Mucosa of stomach (tissue), 1 donor: ENCODE results near the gene RNMT.
"Not testable (repeated sequence)": the region's sequence is repeated elsewhere in the genome, so short reads cannot be mapped to it uniquely, and the experiment has no call there.

Experiments
- H3K27me3 ChIP-seq: one replicate; pipeline ENCODE4 v1.7.0; 2013; ENCODE audit warnings: mild to moderate bottlenecking, low read length; ENCODE audit not compliant: control insufficient read depth, insufficient read depth
- H3K36me3 ChIP-seq: one replicate; pipeline ENCODE4 v1.7.0; 2013; ENCODE audit warnings: low read length; ENCODE audit not compliant: control insufficient read depth, insufficient read depth
- H3K4me1 ChIP-seq: one replicate; pipeline ENCODE4 v1.7.0; 2013; ENCODE audit warnings: mild to moderate bottlenecking, low read length; ENCODE audit not compliant: control insufficient read depth, insufficient read depth
- H3K4me3 ChIP-seq: one replicate; pipeline ENCODE4 v1.7.0; 2013; ENCODE audit warnings: low read length
- H3K9ac ChIP-seq: one replicate; pipeline ENCODE4 v1.7.0; 2013; ENCODE audit warnings: mild to moderate bottlenecking, low read length, moderate library complexity
- H3K9me3 ChIP-seq: one replicate; pipeline ENCODE4 v1.7.0; 2013; ENCODE audit warnings: mild to moderate bottlenecking, low read length, moderate library complexity; ENCODE audit not compliant: control insufficient read depth
- donor health status: Pancreatic carcinoma.

Gene RNMT

GRCh38 chr18:13726232-13726971 is at the start of gene RNMT, which contains the start of gene FAM210A:
Gene RNMT (plus strand): TSS chr18:13726673. CDS start chr18:13731518, 4,845 bp downstream.
Gene FAM210A (minus strand): TSS chr18:13726558. CDS start chr18:13682077, 44,481 bp downstream.
- H3K36me3 ChIP-seq, result no peaks in the 10 kb centered on the region
- no peaks in the 10 kb centered on the region for H3K27me3 ChIP-seq
- H3K4me3 ChIP-seq, result peak within 1 kb of the TSS; percentile 73
- no peaks in the 10 kb centered on the region for H3K9me3 ChIP-seq
- H3K9ac ChIP-seq, result peak within 1 kb of the TSS; percentile 86
- peaks cover 12% of the 10 kb centered on the region for H3K4me1 ChIP-seq

GRCh38 chr18:13677350-13677749 is 49.1 kb upstream of the RNMT start:
- H3K4me1 ChIP-seq, H3K27me3 ChIP-seq, H3K9ac ChIP-seq, H3K4me3 ChIP-seq, H3K36me3 ChIP-seq, H3K9me3 ChIP-seq: not testable (repeated sequence)

- Histone ChIP-seq H3K27me3 (no peaks in the 10 kb centered on the region), H3K9me3 (no peaks in the 10 kb centered on the region), H3K4me3 (no peak overlapping the region)
Observed at GRCh38 chr18:13680612-13681011, 45.9 kb upstream of the RNMT start.

GRCh38 chr18:13681701-13682100 is 44.8 kb upstream of the RNMT start:
- H3K4me3 ChIP-seq, result no peak overlapping the region
- H3K27me3 ChIP-seq, result no peaks in the 10 kb centered on the region
- H3K9ac ChIP-seq, result no peak overlapping the region
- H3K36me3 ChIP-seq, result no peaks in the 10 kb centered on the region
- no peaks in the 10 kb centered on the region for H3K4me1 ChIP-seq
- no peaks in the 10 kb centered on the region for H3K9me3 ChIP-seq

More at GRCh38 chr18:13680612-13681011, 45.9 kb upstream of the RNMT start:
- Histone ChIP-seq H3K4me1 (no peaks in the 10 kb centered on the region), H3K9ac (no peak overlapping the region), H3K36me3 (no peaks in the 10 kb centered on the region)

- H3K27me3 ChIP-seq, result no peaks in the 10 kb centered on the region
- no peak overlapping the region for H3K9ac ChIP-seq
- no peak overlapping the region for H3K4me3 ChIP-seq
- no peaks in the 10 kb centered on the region for H3K4me1 ChIP-seq
- no peaks in the 10 kb centered on the region for H3K9me3 ChIP-seq
- no peaks in the 10 kb centered on the region for H3K36me3 ChIP-seq
Observed at GRCh38 chr18:13684546-13684945, 41.9 kb upstream of the RNMT start.

DNA sequence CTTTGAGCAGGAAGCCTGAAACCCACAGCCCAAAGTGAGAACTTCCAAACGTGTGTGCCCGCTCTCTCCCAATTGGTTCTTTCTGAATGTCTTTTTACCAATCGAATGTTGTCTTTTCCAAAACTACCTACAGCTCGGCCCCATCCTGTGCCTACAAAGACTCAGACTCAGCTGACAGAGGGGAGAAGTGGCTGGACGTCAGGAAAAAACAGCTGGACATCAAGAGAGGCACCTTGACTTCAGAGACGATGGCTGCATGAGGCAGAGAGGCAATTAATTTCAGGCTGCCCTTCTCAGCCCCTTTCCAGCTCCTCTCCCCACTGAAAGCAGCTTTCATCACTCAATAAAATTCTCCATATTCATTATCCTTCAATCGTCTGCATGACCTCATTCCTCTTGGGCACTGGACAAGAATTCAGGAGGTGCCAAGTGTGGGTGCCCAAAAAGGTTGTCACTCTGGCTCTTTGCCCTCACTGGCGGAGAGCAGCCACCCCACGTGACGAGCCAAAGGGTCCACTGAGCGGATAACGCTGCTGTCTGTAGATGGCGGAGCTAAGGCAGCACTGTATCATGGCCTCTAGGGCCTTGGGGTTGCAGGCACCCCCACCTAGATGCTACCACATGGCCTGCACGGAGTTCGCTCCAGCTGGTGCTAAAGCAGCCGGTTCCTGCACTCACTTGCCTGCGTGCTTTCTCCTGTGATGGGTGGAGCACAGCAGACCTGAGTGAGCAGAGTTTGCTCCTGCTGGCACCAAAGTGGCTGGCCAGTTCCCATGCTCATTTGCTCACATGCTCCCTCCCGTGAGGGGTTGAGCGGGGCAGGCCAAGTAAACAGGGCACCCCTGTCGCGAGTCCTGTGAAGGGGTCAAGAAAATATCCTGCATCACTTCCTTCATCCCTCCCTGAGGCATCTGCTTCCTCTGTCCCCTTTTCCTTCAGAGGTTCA is 38.0 kb upstream of the RNMT start:
- Histone ChIP-seq H3K9ac (no peak overlapping the region), H3K4me1 (no peaks in the 10 kb centered on the region), H3K4me3 (no peak overlapping the region)

DNA sequence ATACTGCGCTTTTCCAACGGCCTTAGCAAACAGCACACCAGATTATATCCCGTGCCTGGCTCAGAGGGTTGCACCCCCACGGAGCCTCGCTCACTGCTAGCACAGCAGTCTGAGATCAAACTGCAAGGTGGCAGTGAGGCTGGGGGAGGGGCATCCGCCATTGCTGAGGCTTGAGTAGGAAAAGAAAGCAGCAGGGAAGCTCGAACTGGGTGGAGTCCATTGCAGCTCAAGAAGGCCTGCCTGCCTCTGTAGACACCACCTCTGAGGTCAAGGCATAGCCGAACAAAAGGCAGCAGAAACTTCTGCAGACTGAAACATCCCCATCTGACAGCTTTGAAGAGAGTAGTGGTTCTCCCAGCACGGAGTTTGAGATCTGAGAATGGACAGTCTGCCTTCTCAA is 36.4 kb upstream of the RNMT start:
- H3K27me3 ChIP-seq, H3K9ac ChIP-seq, H3K4me1 ChIP-seq, H3K36me3 ChIP-seq, H3K9me3 ChIP-seq, H3K4me3 ChIP-seq: not testable (repeated sequence)

More for the DNA sequence above, 38.0 kb upstream of the RNMT start:
- Histone ChIP-seq H3K27me3 (no peaks in the 10 kb centered on the region), H3K9me3 (no peaks in the 10 kb centered on the region), H3K36me3 (no peaks in the 10 kb centered on the region)

GRCh38 chr18:13695337-13695736 is 31.1 kb upstream of the RNMT start:
- not testable (repeated sequence) for H3K9me3 ChIP-seq, H3K36me3 ChIP-seq, H3K4me3 ChIP-seq, H3K27me3 ChIP-seq, H3K9ac ChIP-seq, H3K4me1 ChIP-seq

DNA sequence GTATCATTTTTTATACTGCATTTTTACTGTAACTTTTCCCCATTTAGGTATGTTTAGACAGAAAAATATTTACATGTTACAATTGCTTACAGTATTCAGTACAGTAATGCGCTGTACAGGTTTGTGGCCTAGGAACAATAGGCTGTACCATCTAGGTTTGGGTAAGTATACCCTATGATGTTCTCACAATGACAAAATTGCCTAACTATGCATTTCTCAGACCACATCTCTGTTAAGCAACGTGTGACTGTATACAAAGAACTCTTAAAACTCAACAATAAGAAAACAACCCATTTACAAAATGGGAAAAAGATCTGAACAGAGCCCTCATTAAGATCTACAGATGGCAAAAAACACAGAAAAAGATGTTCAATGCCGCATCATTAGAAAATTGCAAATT is 29.5 kb upstream of the RNMT start:
- no peak overlapping the region for H3K4me3 ChIP-seq
- H3K4me1 ChIP-seq, result no peaks in the 10 kb centered on the region
- H3K9ac ChIP-seq, result no peak overlapping the region
- H3K27me3 ChIP-seq, result no peaks in the 10 kb centered on the region
- H3K9me3 ChIP-seq, result no peaks in the 10 kb centered on the region
- no peaks in the 10 kb centered on the region for H3K36me3 ChIP-seq

DNA sequence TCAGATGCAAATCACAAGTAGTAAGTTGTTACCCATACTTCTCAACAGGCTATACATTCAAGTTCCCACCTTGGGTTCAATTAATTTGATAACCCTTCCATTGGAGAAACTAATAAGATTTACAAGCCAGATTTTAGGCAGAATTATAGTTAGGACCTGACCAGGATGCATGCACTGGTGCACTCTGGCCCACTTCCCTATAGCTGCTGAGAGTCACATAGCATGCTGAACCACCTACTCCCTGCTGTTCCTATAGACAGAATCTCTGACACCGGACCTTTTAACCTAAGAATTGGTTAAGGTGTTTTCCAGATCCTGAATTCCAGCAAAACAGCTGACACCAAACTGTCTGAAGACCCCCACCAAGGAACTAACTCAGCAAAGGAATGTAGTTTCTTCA is 26.3 kb upstream of the RNMT start:
- Histone ChIP-seq H3K9ac (no peak overlapping the region), H3K27me3 (no peaks in the 10 kb centered on the region), H3K4me1 (no peaks in the 10 kb centered on the region), H3K4me3 (no peak overlapping the region), H3K36me3 (no peaks in the 10 kb centered on the region), H3K9me3 (no peaks in the 10 kb centered on the region)

DNA sequence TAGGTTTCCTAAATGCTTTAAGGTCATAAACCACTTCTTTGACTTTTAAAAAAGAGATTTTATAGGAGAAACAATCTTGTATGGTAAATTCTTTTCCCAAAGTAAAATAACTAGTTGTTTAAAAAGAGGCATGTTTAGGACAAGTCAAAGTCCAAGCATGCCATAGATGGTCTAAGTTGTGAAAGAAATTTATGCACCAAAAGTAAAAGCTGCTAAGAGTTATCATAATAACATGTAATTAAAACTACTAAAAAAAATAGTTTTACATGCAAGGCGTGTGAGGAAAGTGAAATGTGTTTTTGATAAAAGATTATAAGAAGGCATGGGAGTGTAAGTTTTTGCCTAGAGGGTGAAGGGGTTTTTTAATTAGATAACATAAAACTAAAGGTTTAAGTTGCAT is 22.6 kb upstream of the RNMT start:
- no peaks in the 10 kb centered on the region for H3K4me1 ChIP-seq
- no peaks in the 10 kb centered on the region for H3K27me3 ChIP-seq
- no peak overlapping the region for H3K9ac ChIP-seq
- H3K4me3 ChIP-seq, result no peak overlapping the region
- no peaks in the 10 kb centered on the region for H3K36me3 ChIP-seq
- H3K9me3 ChIP-seq, result no peaks in the 10 kb centered on the region

- H3K4me1 ChIP-seq, result no peaks in the 10 kb centered on the region
- no peak overlapping the region for H3K9ac ChIP-seq
- H3K36me3 ChIP-seq, result no peaks in the 10 kb centered on the region
Observed at GRCh38 chr18:13710414-13710831, 16.1 kb upstream of the RNMT start.

More at GRCh38 chr18:13710414-13710831, 16.1 kb upstream of the RNMT start:
- H3K27me3 ChIP-seq, result no peaks in the 10 kb centered on the region
- no peaks in the 10 kb centered on the region for H3K9me3 ChIP-seq
- H3K4me3 ChIP-seq, result no peak overlapping the region
